Measurements from ENCODE around the gene PPP6R2. TPM values are rescaled to one million over a fixed set of nuclear protein-coding genes. Genes with fewer than 3 reads are reported as not detected.

Gene PPP6R2
- total RNA-seq, 1 experiment from 2014 or later: 61.3 TPM

DNA sequence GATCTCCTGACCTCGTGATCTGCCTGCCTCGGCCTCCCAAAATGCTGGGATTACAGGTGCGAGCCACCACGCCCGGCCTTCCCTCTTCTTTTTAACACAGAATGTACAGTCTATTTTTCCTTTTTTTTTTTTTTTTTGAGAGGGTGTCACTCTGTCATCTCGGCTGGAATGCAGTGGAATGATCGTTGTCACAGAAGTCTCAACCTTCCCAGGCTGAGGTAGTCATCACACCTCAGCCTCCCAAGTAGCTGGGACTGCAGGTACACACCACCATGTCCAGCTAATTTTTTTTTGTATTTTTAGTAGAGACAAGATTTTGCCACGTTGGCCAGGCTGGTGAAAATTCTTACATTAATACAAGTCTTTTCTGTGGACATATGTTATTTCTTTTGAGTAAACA lies 13.1 kb downstream of the PPP6R2 start:
- no peak for ATAC-seq
- Histone ChIP-seq H3K9ac (ENCODE audit: low read length) (no peak overlapping the region), H3K9me3 (ENCODE audit: control insufficient read depth in 1 of 2, insufficient read depth in 1 of 2, low read depth in 1 of 2, low read length in 2 of 2) (no peaks in the 10 kb centered on the region), H3K4me2 (ENCODE audit: low read length) (no peak overlapping the region), H2AFZ (ENCODE audit: low read depth, low read length, poor library complexity, severe bottlenecking) (no peak overlapping the region), H3K4me1 (ENCODE audit: control insufficient read depth in 1 of 2, insufficient read depth in 2 of 2, low read length in 2 of 2) (no peaks in the 10 kb centered on the region), H3K36me3 (ENCODE audit: control insufficient read depth in 1 of 2, insufficient read depth in 2 of 2, low read length in 2 of 2) (peaks cover 3% of the 10 kb centered on the region in 2 experiments; a peak in 1 of 4 replicates), H3K27me3 (ENCODE audit: insufficient read depth, low read length) (no peaks in the 10 kb centered on the region), H3K79me2 (ENCODE audit: insufficient read depth, low read length) (peaks cover 84% of the 10 kb centered on the region), H3K4me3 (replicated peaks in 1 of 2; ENCODE audit: low read depth in 1 of 2, low read length in 2 of 2) (no peak overlapping the region), H4K20me1 (ENCODE audit: insufficient read depth) (peaks cover 7% of the 10 kb centered on the region; the same call in 1 of the 2 replicates), H3K27ac (ENCODE audit: low read depth, low read length) (no peak overlapping the region), H3K9me2 (ENCODE audit: insufficient read depth) (no peaks in the 10 kb centered on the region)
- CTCF ChIA-PET: no interaction called here
- RAD21 ChIA-PET (ENCODE audit: low non-redundant PET in 1 of 2, low total read pairs in 2 of 2, uncharacterized antibody in 2 of 2, unreplicated experiment in 2 of 2): no interaction called here
- intact Hi-C loops (cut with micrococcal nuclease): no loop called here
- POLR2A ChIA-PET: no interaction called here
- no TSS peak for BruUV-seq (replicated peaks)
- no peak for DNase-seq (ENCODE audit: low read depth, low spot score)
- TF ChIP-seq, protein P1, sequence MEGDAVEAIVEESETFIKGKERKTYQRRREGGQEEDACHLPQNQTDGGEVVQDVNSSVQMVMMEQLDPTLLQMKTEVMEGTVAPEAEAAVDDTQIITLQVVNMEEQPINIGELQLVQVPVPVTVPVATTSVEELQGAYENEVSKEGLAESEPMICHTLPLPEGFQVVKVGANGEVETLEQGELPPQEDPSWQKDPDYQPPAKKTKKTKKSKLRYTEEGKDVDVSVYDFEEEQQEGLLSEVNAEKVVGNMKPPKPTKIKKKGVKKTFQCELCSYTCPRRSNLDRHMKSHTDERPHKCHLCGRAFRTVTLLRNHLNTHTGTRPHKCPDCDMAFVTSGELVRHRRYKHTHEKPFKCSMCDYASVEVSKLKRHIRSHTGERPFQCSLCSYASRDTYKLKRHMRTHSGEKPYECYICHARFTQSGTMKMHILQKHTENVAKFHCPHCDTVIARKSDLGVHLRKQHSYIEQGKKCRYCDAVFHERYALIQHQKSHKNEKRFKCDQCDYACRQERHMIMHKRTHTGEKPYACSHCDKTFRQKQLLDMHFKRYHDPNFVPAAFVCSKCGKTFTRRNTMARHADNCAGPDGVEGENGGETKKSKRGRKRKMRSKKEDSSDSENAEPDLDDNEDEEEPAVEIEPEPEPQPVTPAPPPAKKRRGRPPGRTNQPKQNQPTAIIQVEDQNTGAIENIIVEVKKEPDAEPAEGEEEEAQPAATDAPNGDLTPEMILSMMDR (IDR thresholded peaks at IDR 0.05 in 2 of 3, conservative IDR thresholded peaks at IDR 0.05 in 1 of 3; ENCODE audit: borderline replicate concordance in 1 of 3, insufficient read depth in 1 of 3, low read depth in 2 of 3, low read length in 2 of 3): no peak
- TF ChIP-seq EZH2phosphoT487 (IDR thresholded peaks at IDR 0.05; ENCODE audit: borderline replicate concordance) (no peak), ZNF274 (IDR thresholded peaks at IDR 0.05; ENCODE audit: low read depth, low read length) (no peak), RAD21 (IDR thresholded peaks at IDR 0.05; ENCODE audit: low read depth) (no peak), ZFX (IDR thresholded peaks at IDR 0.05) (no peak), TCF7L2 (IDR thresholded peaks at IDR 0.05; ENCODE audit: borderline replicate concordance, extremely low read depth, insufficient read depth, insufficient read length) (no peak), EGR1 (IDR thresholded peaks at IDR 0.05; ENCODE audit: low read depth) (no peak), CEBPB (IDR thresholded peaks at IDR 0.05; ENCODE audit: low read depth) (no peak), YY1 (IDR thresholded peaks at IDR 0.05; ENCODE audit: extremely low read depth, insufficient replicate concordance, low read depth, low read length) (no peak), ELF1 (IDR thresholded peaks at IDR 0.05; ENCODE audit: borderline replicate concordance, low read depth) (no peak), JUND (IDR thresholded peaks at IDR 0.05) (no peak), POLR2AphosphoS5 (IDR thresholded peaks at IDR 0.05; ENCODE audit: low read depth, low read length) (no peak), SRF (IDR thresholded peaks at IDR 0.05; ENCODE audit: low read depth) (no peak), SP1 (IDR thresholded peaks at IDR 0.05; ENCODE audit: low read depth) (no peak), CBX3 (IDR thresholded peaks at IDR 0.05; ENCODE audit: low read depth) (no peak)
- TF ChIP-seq, protein P2, sequence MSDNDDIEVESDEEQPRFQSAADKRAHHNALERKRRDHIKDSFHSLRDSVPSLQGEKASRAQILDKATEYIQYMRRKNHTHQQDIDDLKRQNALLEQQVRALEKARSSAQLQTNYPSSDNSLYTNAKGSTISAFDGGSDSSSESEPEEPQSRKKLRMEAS (IDR thresholded peaks at IDR 0.05): no peak
- TF ChIP-seq, protein P3, sequence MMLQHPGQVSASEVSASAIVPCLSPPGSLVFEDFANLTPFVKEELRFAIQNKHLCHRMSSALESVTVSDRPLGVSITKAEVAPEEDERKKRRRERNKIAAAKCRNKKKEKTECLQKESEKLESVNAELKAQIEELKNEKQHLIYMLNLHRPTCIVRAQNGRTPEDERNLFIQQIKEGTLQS (IDR thresholded peaks at IDR 0.05): no peak
